ENCODE measurements around the gene KRT9.

DNA sequence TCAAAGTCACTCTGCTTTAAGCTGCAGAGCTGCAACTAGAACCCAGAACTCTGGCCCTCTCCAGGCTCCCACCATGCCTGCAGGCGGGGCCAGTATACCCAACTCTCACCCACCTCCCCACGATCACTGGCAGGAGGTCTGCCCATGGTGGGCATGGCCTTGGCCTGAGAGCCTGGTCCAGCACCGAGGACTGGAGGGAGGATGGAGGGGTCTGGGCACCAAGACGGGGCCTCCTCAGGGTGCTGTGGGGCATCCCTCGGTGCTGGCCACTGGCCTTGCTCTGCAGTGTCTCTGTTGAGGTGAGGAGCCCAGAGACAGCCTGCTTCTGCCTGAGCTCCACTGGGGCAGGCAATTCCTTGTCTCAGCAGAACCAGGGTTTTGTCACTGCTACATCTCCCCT lies 42.2 kb upstream of the KRT9 start:
- TF ChIP-seq, protein P1, sequence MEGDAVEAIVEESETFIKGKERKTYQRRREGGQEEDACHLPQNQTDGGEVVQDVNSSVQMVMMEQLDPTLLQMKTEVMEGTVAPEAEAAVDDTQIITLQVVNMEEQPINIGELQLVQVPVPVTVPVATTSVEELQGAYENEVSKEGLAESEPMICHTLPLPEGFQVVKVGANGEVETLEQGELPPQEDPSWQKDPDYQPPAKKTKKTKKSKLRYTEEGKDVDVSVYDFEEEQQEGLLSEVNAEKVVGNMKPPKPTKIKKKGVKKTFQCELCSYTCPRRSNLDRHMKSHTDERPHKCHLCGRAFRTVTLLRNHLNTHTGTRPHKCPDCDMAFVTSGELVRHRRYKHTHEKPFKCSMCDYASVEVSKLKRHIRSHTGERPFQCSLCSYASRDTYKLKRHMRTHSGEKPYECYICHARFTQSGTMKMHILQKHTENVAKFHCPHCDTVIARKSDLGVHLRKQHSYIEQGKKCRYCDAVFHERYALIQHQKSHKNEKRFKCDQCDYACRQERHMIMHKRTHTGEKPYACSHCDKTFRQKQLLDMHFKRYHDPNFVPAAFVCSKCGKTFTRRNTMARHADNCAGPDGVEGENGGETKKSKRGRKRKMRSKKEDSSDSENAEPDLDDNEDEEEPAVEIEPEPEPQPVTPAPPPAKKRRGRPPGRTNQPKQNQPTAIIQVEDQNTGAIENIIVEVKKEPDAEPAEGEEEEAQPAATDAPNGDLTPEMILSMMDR (IDR thresholded peaks at IDR 0.05) = no peak
- TF ChIP-seq POLR2A (IDR thresholded peaks at IDR 0.05) = no peak
